Loucy (cell line): ENCODE results near the gene PALLD.

Source experiments
- H2AFZ ChIP-seq: fragments of 200-600 bp; sonication (generic); 2 replicates; pipeline ENCODE4 v1.6.0; 2016; ENCODE audit warnings: antibody characterized with exemption, mild to moderate bottlenecking, low read length, moderate library complexity
- H3F3A ChIP-seq: fragments of 200-600 bp; 2 replicates; pipeline ENCODE4 v1.6.0; 2016; ENCODE audit warnings: antibody characterized with exemption, low read depth, mild to moderate bottlenecking
- H3K27me3 ChIP-seq: fragments of 200-600 bp; sonication (generic); 2 replicates; pipeline ENCODE4 v1.6.1; 2014; ENCODE audit warnings: low read length, mild to moderate bottlenecking; ENCODE audit not compliant: insufficient read depth, poor library complexity, severe bottlenecking
- H3K36me3 ChIP-seq: fragments of 200-600 bp; sonication (generic); 2 replicates; pipeline ENCODE4 v1.6.1; 2016; ENCODE audit warnings: low read length; ENCODE audit not compliant: insufficient read depth
- H3K4me1 ChIP-seq: fragments of 200-600 bp; sonication (generic); 2 replicates; pipeline ENCODE4 v1.5.1; 2014; ENCODE audit warnings: low read length, mild to moderate bottlenecking; ENCODE audit not compliant: insufficient read depth, poor library complexity, severe bottlenecking
- H3K4me2 ChIP-seq: fragments of 200-600 bp; sonication (generic); 2 replicates; pipeline ENCODE4 v1.6.0; 2014; ENCODE audit warnings: antibody characterized with exemption, low read length, low read depth, mild to moderate bottlenecking; ENCODE audit not compliant: poor library complexity, severe bottlenecking
- H3K4me3 ChIP-seq: fragments of 200-600 bp; sonication (generic); 2 replicates; pipeline ENCODE4 v1.5.1; 2014; ENCODE audit warnings: low read length, mild to moderate bottlenecking, mixed read lengths; ENCODE audit not compliant: poor library complexity, severe bottlenecking
- H3K79me2 ChIP-seq: fragments of 200-600 bp; sonication (generic); 2 replicates; pipeline ENCODE4 v1.6.1; 2014; ENCODE audit warnings: low read length; ENCODE audit not compliant: insufficient read depth
- H3K9ac ChIP-seq: fragments of 200-600 bp; sonication (generic); 2 replicates; pipeline ENCODE4 v1.6.0; 2014; ENCODE audit warnings: mild to moderate bottlenecking, low read depth, low read length, moderate library complexity; ENCODE audit not compliant: poor library complexity, severe bottlenecking
- H3K9me2 ChIP-seq: fragments of 200-600 bp; sonication (generic); replicated peaks from 2 replicates; pipeline ENCODE4 v1.6.1; 2016; ENCODE audit warnings: low read depth, low read length, mixed read lengths
- H3K9me3 ChIP-seq: fragments of 200-600 bp; sonication (generic); 2 replicates; pipeline ENCODE4 v1.6.1; 2014; ENCODE audit warnings: mild to moderate bottlenecking, antibody characterized with exemption, low read length, low read depth; ENCODE audit not compliant: insufficient read depth
- H4K20me1 ChIP-seq: fragments of 200-600 bp; sonication (generic); 2 replicates; pipeline ENCODE4 v1.6.0; 2014; ENCODE audit warnings: antibody characterized with exemption, low read length, mild to moderate bottlenecking; ENCODE audit not compliant: insufficient read depth, poor library complexity, severe bottlenecking
- CTCF ChIP-seq: fragments of 200-600 bp; sonication (generic); conservative IDR thresholded peaks from 2 replicates; pipeline ENCODE4 v1.5.1; 2014; ENCODE audit warnings: mild to moderate bottlenecking, antibody characterized with exemption, low read length
- EZH2phosphoT487 ChIP-seq: fragments of 200-600 bp; IDR thresholded peaks from 2 replicates; pipeline ENCODE4 v1.6.1; 2018; ENCODE audit warnings: antibody characterized with exemption, mild to moderate bottlenecking, moderate library complexity, borderline replicate concordance

Gene PALLD

GRCh38 chr4:168598191-168598590 is 101.3 kb downstream of the PALLD start:
- Histone ChIP-seq H4K20me1 (no peaks in the 10 kb centered on the region), H3K27me3 (no peaks in the 10 kb centered on the region), H2AFZ (no peak overlapping the region), H3F3A (no peaks in the 10 kb centered on the region), H3K79me2 (no peaks in the 10 kb centered on the region), H3K9ac (no peak overlapping the region), H3K9me3 (no peaks in the 10 kb centered on the region), H3K4me2 (no peak overlapping the region), H3K9me2 (no peaks in the 10 kb centered on the region), H3K4me3 (no peak overlapping the region), H3K4me1 (no peaks in the 10 kb centered on the region), H3K36me3 (no peaks in the 10 kb centered on the region)
- TF ChIP-seq CTCF (no peak), EZH2phosphoT487 (no peak)

GRCh38 chr4:168600796-168601583 is 104.1 kb downstream of the PALLD start:
- Histone ChIP-seq H3K4me3 (no peak overlapping the region), H3K79me2 (no peaks in the 10 kb centered on the region), H4K20me1 (no peaks in the 10 kb centered on the region), H3K9ac (no peak overlapping the region), H3K27me3 (no peaks in the 10 kb centered on the region), H3K36me3 (no peaks in the 10 kb centered on the region), H3K9me2 (no peaks in the 10 kb centered on the region), H3F3A (no peaks in the 10 kb centered on the region), H3K4me2 (no peak overlapping the region), H2AFZ (no peak overlapping the region), H3K9me3 (no peaks in the 10 kb centered on the region), H3K4me1 (no peaks in the 10 kb centered on the region)
- TF ChIP-seq CTCF (no peak), EZH2phosphoT487 (no peak)

- Histone ChIP-seq H3K79me2 (no peaks in the 10 kb centered on the region), H3K9me3 (no peaks in the 10 kb centered on the region), H3K27me3 (no peaks in the 10 kb centered on the region), H3K4me1 (no peaks in the 10 kb centered on the region), H3K9me2 (no peaks in the 10 kb centered on the region), H4K20me1 (no peaks in the 10 kb centered on the region), H3K4me2 (no peak overlapping the region), H3K9ac (no peak overlapping the region), H2AFZ (no peak overlapping the region), H3K36me3 (no peaks in the 10 kb centered on the region), H3F3A (no peaks in the 10 kb centered on the region), H3K4me3 (no peak overlapping the region)
- no peak for TF ChIP-seq CTCF
- TF ChIP-seq EZH2phosphoT487: no peak
These were observed 105.0 kb downstream of the PALLD start for GRCh38 chr4:168601899-168602298.
